Activated naive CD8-positive, alpha-beta T cell treated with anti-CD3 and anti-CD28 coated beads, Interleukin-2, amount 10 ng/mL, durations not matched to agents 7 days and 5 days (primary cell): ENCODE results near the gene NDUFB4. TPM values are rescaled to one million over a fixed set of nuclear protein-coding genes. Genes with fewer than 3 reads are reported as not detected.
"Not testable (repeated sequence)": the region's sequence is repeated elsewhere in the genome, so short reads cannot be mapped to it uniquely, and the experiment has no call there.

Experiments used
- ATAC-seq: fragments of 150-1000 bp; cut with Tn5 transposase; one replicate; pipeline ENCODE4 v1.10.0; 2021; ENCODE audit warnings: low read depth, moderate library complexity
- POLR2A ChIA-PET: fragments of 350-600 bp; sonication (Branson Sonifier 250); formaldehyde crosslinking; loops from one replicate; lab custom pipeline; 2021; ENCODE audit warnings: antibody characterized with exemption; lab: Charles Lee
- DNase-seq: peaks from one replicate; pipeline ENCODE4 v3.0.0; 2021
- H3K27ac Mint-ChIP-seq: one replicate; pipeline ENCODE4 v1.8.0; 2022; ENCODE audit warnings: mild to moderate bottlenecking, mixed read lengths
- H3K27me3 Mint-ChIP-seq: one replicate; pipeline ENCODE4 v1.8.0; 2022; ENCODE audit warnings: mild to moderate bottlenecking, moderate library complexity, mixed read lengths
- H3K36me3 Mint-ChIP-seq: one replicate; pipeline ENCODE4 v1.8.0; 2021; ENCODE audit warnings: mild to moderate bottlenecking, mixed read lengths
- H3K4me1 Mint-ChIP-seq: one replicate; pipeline ENCODE4 v1.8.0; 2021; ENCODE audit warnings: mixed read lengths
- H3K4me3 Mint-ChIP-seq: one replicate; pipeline ENCODE4 v1.8.0; 2022; ENCODE audit warnings: mild to moderate bottlenecking, moderate library complexity, mixed read lengths
- H3K9me3 Mint-ChIP-seq: one replicate; pipeline ENCODE4 v1.8.0; 2021; ENCODE audit warnings: mixed read lengths
- total RNA-seq, 2 experiments: library from RNA; stranded (reverse); gene quantifications; one replicate each; pipeline ENCODE4 v1.2.3, GENCODE V29; 2021

NDUFB4 gene
- total RNA-seq, 2 experiments from 2014 or later: 120 to 121 TPM

- ATAC-seq: no peak
- no peak overlapping the region for H3K27ac Mint-ChIP-seq
- no peak overlapping the region for H3K4me3 Mint-ChIP-seq
- H3K36me3 Mint-ChIP-seq: peaks cover 24% of the 10 kb centered on the region
- no peaks in the 10 kb centered on the region for H3K27me3 Mint-ChIP-seq
- no peak for DNase-seq
- POLR2A ChIA-PET: no interaction called here
- peaks cover 5% of the 10 kb centered on the region for H3K4me1 Mint-ChIP-seq
- no peaks in the 10 kb centered on the region for H3K9me3 Mint-ChIP-seq
These were observed 5.4 kb downstream of the NDUFB4 start for GRCh38 chr3:120601554-120601953.

- Mint-ChIP-seq H3K4me3 (no peak overlapping the region), H3K27ac (no peak overlapping the region), H3K9me3 (no peaks in the 10 kb centered on the region), H3K4me1 (peaks cover 5% of the 10 kb centered on the region), H3K36me3 (peaks cover 19% of the 10 kb centered on the region), H3K27me3 (no peaks in the 10 kb centered on the region)
- POLR2A ChIA-PET: no interaction called here
- DNase-seq (no peak), ATAC-seq (no peak)
These were observed 6.5 kb downstream of the NDUFB4 start for GRCh38 chr3:120602682-120603081.

GRCh38 chr3:120604382-120604781, 8.2 kb downstream of the NDUFB4 start:
- no peak for ATAC-seq
- Mint-ChIP-seq H3K4me3 (no peak overlapping the region), H3K36me3 (peaks cover 19% of the 10 kb centered on the region), H3K27ac (no peak overlapping the region), H3K9me3 (no peaks in the 10 kb centered on the region), H3K27me3 (no peaks in the 10 kb centered on the region), H3K4me1 (peaks cover 5% of the 10 kb centered on the region)
- POLR2A ChIA-PET: interaction anchor here (0.9 kb wide), 1 partner anchor 9 kb away, joined by 3 read pairs; the partner anchor contains the start of gene NDUFB4
- DNase-seq: no peak

- DNase-seq (no peak), ATAC-seq (no peak)
- Mint-ChIP-seq H3K27me3 (no peaks in the 10 kb centered on the region), H3K4me1 (peaks cover 5% of the 10 kb centered on the region), H3K27ac (no peak overlapping the region), H3K9me3 (no peaks in the 10 kb centered on the region), H3K4me3 (no peak overlapping the region), H3K36me3 (peaks cover 19% of the 10 kb centered on the region)
- POLR2A ChIA-PET: interaction anchor here (0.9 kb wide), 1 partner anchor 9 kb away, joined by 3 read pairs; the partner anchor contains the start of gene NDUFB4
These were observed 8.6 kb downstream of the NDUFB4 start for GRCh38 chr3:120604784-120605183.

GRCh38 chr3:120608506-120608905, 12.4 kb downstream of the NDUFB4 start:
- Mint-ChIP-seq H3K4me1 (no peaks in the 10 kb centered on the region), H3K4me3 (no peak overlapping the region), H3K27me3 (no peaks in the 10 kb centered on the region), H3K27ac (no peak overlapping the region), H3K36me3 (peaks cover 2% of the 10 kb centered on the region), H3K9me3 (no peaks in the 10 kb centered on the region)
- DNase-seq (no peak), ATAC-seq (no peak)
- POLR2A ChIA-PET: no interaction called here

GRCh38 chr3:120614765-120615164, 18.6 kb downstream of the NDUFB4 start:
- H3K9me3 Mint-ChIP-seq: no peaks in the 10 kb centered on the region
- DNase-seq (no peak), ATAC-seq (no peak)
- H3K36me3 Mint-ChIP-seq: no peaks in the 10 kb centered on the region
- no peaks in the 10 kb centered on the region for H3K4me1 Mint-ChIP-seq
- peaks cover 4% of the 10 kb centered on the region for H3K27me3 Mint-ChIP-seq
- POLR2A ChIA-PET: no interaction called here
- H3K4me3 Mint-ChIP-seq: no peak overlapping the region
- no peak overlapping the region for H3K27ac Mint-ChIP-seq

GRCh38 chr3:120615847-120616609, 19.9 kb downstream of the NDUFB4 start:
- H3K36me3 Mint-ChIP-seq: no peaks in the 10 kb centered on the region
- ATAC-seq: no peak
- no peak overlapping the region for H3K4me3 Mint-ChIP-seq

GRCh38 chr3:120616745-120617144, 20.6 kb downstream of the NDUFB4 start:
- H3K27ac Mint-ChIP-seq, H3K9me3 Mint-ChIP-seq, ATAC-seq, H3K36me3 Mint-ChIP-seq, DNase-seq, H3K27me3 Mint-ChIP-seq, POLR2A ChIA-PET, H3K4me1 Mint-ChIP-seq, H3K4me3 Mint-ChIP-seq: not testable (repeated sequence)

More at GRCh38 chr3:120615847-120616609, 19.9 kb downstream of the NDUFB4 start:
- no peaks in the 10 kb centered on the region for H3K9me3 Mint-ChIP-seq
- no peak for DNase-seq
- POLR2A ChIA-PET: no interaction called here
- no peak overlapping the region for H3K27ac Mint-ChIP-seq
- H3K27me3 Mint-ChIP-seq: peaks cover 4% of the 10 kb centered on the region
- no peaks in the 10 kb centered on the region for H3K4me1 Mint-ChIP-seq

GRCh38 chr3:120622457-120622856, 26.3 kb downstream of the NDUFB4 start:
- no peaks in the 10 kb centered on the region for H3K4me1 Mint-ChIP-seq
- ATAC-seq: no peak
- peaks cover 18% of the 10 kb centered on the region for H3K9me3 Mint-ChIP-seq

GRCh38 chr3:120622870-120623726, 27.0 kb downstream of the NDUFB4 start:
- DNase-seq (no peak), ATAC-seq (no peak)
- no peaks in the 10 kb centered on the region for H3K4me1 Mint-ChIP-seq
- H3K36me3 Mint-ChIP-seq: no peaks in the 10 kb centered on the region
- H3K27ac Mint-ChIP-seq: no peak overlapping the region
- H3K27me3 Mint-ChIP-seq: peaks cover 4% of the 10 kb centered on the region
- POLR2A ChIA-PET: no interaction called here
- no peak overlapping the region for H3K4me3 Mint-ChIP-seq
- peaks cover 21% of the 10 kb centered on the region for H3K9me3 Mint-ChIP-seq

More at GRCh38 chr3:120622457-120622856, 26.3 kb downstream of the NDUFB4 start:
- H3K27ac Mint-ChIP-seq: no peak overlapping the region
- POLR2A ChIA-PET: no interaction called here
- no peak for DNase-seq
- H3K36me3 Mint-ChIP-seq: no peaks in the 10 kb centered on the region
- H3K27me3 Mint-ChIP-seq: peaks cover 7% of the 10 kb centered on the region
- no peak overlapping the region for H3K4me3 Mint-ChIP-seq

GRCh38 chr3:120623727-120624093, 27.6 kb downstream of the NDUFB4 start:
- Mint-ChIP-seq H3K27me3 (peaks cover 4% of the 10 kb centered on the region), H3K9me3 (peaks cover 21% of the 10 kb centered on the region), H3K36me3 (no peaks in the 10 kb centered on the region), H3K4me1 (no peaks in the 10 kb centered on the region), H3K4me3 (no peak overlapping the region), H3K27ac (no peak overlapping the region)
- POLR2A ChIA-PET: no interaction called here
- ATAC-seq: no peak
- no peak for DNase-seq

- Mint-ChIP-seq H3K9me3 (peaks cover 21% of the 10 kb centered on the region), H3K4me1 (no peaks in the 10 kb centered on the region), H3K36me3 (no peaks in the 10 kb centered on the region), H3K27ac (no peak overlapping the region), H3K4me3 (no peak overlapping the region), H3K27me3 (peaks cover 4% of the 10 kb centered on the region)
- POLR2A ChIA-PET: no interaction called here
- ATAC-seq (no peak), DNase-seq (no peak)
These were observed 29.0 kb downstream of the NDUFB4 start for GRCh38 chr3:120625159-120625586.

- H3K27me3 Mint-ChIP-seq: peaks cover 3% of the 10 kb centered on the region
- no peak for DNase-seq
- no peaks in the 10 kb centered on the region for H3K4me1 Mint-ChIP-seq
- POLR2A ChIA-PET: no interaction called here
- H3K9me3 Mint-ChIP-seq: peaks cover 6% of the 10 kb centered on the region
- H3K36me3 Mint-ChIP-seq: peaks cover 2% of the 10 kb centered on the region
- no peak overlapping the region for H3K4me3 Mint-ChIP-seq
- no peak overlapping the region for H3K27ac Mint-ChIP-seq
- ATAC-seq: no peak
These were observed 38.4 kb downstream of the NDUFB4 start for GRCh38 chr3:120634539-120634938.
